ENCODE results near the gene ARHGEF10L.

GRCh38 chr1:17642169-17642568 lies 102.7 kb downstream of the ARHGEF10L start:
- TF ChIP-seq CTCF (IDR thresholded peaks at IDR 0.05; ENCODE audit: insufficient read depth, low read length): no peak
- no peak for TF ChIP-seq REST (IDR thresholded peaks at IDR 0.05; ENCODE audit: insufficient replicate concordance, low read depth)
- no peak for TF ChIP-seq POLR2AphosphoS5 (IDR thresholded peaks at IDR 0.05; ENCODE audit: low read depth)
- no peak for TF ChIP-seq SPI1 (IDR thresholded peaks at IDR 0.05; ENCODE audit: borderline replicate concordance, low read depth)
